ENCODE measurements around the gene XRCC3.

- TF ChIP-seq CTCF (conservative IDR thresholded peaks at IDR 0.05) (no peak), ZFX (IDR thresholded peaks at IDR 0.05) (no peak)
Measured at GRCh38 chr14:103758059-103758776, 43.0 kb upstream of the XRCC3 start.
